ENCODE data around the gene NEMP2.
"Not testable (repeated sequence)": the region's sequence is repeated elsewhere in the genome, so short reads cannot be mapped to it uniquely, and the experiment has no call there.

The NEMP2 gene

GRCh38 chr2:190526105-190526750 is 8.3 kb downstream of the NEMP2 start:
- no peak for DNase-seq (ENCODE audit: low spot score)

GRCh38 chr2:190524928-190525327 is 9.6 kb downstream of the NEMP2 start:
- no peak for DNase-seq (ENCODE audit: low spot score)

DNA sequence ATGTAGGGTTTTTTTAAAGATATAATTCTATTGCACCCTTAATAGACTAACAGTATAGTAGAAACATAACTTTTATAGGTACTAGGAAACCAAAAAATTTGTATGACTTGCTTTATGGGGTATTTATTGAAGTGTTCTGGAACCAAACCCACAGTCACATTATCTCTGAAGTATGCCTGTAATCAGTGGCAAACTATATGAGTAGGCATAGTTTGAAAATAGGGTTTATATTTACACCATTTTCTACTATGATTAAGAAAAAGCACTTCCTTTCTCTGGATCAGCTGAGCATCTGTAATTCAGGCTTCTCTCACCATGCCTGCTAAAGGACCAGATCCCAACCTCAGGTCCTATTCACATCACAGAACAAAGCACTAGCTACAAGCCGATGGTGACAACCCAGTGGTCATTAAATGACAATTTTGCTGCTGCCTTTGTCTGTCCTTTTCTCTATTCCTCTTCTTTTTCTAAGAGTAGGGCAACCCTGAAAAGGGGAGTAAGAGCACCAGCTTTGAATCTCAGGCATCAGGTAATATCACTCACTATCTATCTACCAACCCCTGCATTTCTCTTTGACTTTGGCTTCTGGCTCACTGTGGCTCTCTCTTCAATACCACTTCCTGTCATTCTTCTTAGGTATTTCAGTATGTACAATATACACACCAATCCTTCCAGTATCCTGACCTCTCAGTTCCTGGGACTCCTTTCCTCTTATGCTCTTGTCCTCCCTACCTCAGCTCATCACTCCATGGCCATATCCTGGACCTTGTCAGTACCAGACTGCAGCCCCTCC is 14.4 kb downstream of the NEMP2 start:
- DNase-seq (ENCODE audit: low spot score): no peak

DNA sequence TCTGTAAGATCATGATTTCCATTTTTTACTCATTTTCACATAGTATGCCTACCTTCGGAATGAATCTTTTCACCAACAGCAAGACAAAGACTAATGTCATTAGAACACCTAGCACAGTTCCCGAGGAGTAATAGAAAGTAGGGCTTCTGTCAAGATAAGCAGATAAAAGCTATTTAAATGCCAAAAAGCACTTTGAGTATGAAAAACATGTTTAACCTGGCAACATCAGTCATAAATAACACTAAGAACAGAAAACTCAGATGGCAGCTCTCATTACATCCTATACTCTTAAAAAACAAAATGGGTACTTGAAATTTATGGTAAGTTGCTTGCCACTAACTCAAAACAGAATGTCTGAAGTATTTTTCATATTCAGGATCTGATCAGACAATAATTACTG is 17.1 kb downstream of the NEMP2 start:
- DNase-seq (ENCODE audit: low spot score): no peak

DNA sequence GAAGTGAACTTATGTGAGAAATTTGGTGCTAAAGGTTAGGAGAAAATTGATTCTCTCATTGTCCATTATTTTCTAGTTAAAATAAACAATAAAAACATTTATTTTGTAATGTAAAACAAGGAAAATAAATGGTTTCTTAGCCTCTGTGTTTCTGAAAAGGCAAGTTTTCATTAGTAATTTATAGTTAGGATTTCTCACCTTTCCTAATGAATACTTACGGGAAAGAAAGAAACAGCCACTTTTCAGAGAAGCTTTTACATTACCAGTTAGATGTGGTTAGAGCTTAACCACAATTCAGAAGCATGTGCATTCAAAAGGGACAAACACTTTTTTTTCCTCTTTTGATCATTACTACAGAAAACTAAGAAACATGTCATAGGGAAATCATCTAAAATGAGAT is 18.8 kb downstream of the NEMP2 start:
- DNase-seq (ENCODE audit: low spot score): no peak

- no peak for DNase-seq (ENCODE audit: low spot score)
These were observed 19.8 kb downstream of the NEMP2 start for GRCh38 chr2:190514676-190515075.

GRCh38 chr2:190513877-190514276 is 20.6 kb downstream of the NEMP2 start:
- DNase-seq (ENCODE audit: low spot score): no peak

DNA sequence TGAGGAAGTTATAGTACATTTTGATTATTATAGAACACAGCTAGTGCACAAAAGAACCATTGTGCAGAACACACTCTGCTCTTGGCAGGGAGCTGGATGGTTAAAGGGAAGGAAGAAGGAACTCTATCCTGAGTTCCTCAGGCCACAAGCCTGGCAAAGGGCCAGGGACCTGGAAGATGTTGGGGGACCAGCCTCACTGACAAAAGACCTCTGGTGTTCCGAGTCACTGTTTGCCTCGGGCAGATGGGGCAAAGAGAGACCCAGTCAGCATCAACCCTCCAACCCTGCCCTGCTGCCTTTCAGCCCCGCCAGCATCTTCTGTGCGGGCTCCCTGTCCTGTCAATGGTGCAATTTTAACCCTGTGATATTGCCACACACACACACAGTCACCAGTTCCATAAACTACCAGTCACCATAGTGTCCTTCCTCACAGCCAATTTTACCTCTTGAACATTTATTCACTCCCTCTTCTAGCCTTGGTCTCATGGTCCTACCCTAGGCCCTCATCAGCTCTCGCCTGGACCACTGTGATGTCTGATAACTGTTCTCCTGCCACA is 21.9 kb downstream of the NEMP2 start:
- DNase-seq (ENCODE audit: low spot score): no peak

- no peak for DNase-seq (ENCODE audit: low spot score)
These were observed 23.4 kb downstream of the NEMP2 start for GRCh38 chr2:190511104-190511503.

DNA sequence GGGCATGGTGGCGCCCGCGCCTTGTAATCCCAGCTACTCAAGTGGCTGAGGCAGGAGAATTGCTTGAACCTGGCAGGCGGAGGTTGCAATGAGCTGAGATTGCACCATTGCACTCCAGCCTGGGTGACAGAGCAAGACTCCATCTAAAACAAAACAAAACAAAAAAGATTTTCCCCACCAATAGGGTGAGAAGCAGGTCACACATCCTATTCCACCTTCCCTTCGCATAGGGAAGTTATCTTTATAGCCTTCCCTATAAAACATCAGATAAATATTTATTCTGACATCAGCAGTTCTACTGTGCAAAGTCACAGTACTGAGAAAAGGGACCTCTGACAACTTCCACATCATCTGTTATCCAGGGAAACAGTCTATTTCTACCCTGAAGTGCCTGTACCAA is 24.6 kb downstream of the NEMP2 start:
- not testable (repeated sequence) for DNase-seq (ENCODE audit: low spot score)

GRCh38 chr2:190507135-190507534 is 27.4 kb downstream of the NEMP2 start:
- DNase-seq (ENCODE audit: low spot score): no peak

DNA sequence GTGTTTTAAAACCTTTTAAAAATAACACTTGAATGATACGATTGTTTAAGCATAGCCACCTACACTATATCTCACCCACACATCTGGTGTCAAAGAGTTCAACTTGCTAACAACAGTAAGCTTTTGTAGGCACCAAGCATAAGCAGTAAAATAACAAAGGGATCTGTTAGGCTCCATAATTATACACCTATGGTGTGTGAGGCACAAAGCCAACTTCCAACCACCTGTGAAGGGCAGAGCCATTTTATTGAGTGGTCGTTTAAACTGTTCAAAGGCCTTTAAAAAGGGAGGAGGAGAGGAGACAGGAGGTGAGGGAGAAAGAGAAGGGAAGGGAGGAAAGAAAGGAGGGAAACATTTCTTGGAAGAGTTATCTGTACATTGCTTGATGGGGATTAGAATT is 27.9 kb downstream of the NEMP2 start:
- DNase-seq (ENCODE audit: low spot score): no peak

DNA sequence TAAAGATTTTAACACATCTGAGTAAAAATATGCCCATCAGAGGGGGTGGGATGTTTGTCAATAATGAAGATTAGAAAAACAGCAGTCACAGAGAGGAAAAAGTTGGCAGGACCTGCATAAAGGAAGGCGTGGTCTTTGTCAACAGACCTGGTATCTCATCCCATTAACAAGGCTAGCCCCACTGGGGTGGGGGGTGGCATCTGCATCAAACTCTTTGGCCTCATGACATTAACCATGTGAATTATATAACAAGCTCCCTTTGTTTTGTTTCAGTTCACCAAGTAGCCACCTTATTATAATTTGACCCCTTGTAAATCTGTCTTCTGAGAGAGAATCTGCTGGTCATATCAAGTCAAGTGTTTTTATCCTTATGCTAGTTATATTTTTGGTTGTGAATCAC is 28.8 kb downstream of the NEMP2 start:
- DNase-seq (ENCODE audit: low spot score): no peak

DNA sequence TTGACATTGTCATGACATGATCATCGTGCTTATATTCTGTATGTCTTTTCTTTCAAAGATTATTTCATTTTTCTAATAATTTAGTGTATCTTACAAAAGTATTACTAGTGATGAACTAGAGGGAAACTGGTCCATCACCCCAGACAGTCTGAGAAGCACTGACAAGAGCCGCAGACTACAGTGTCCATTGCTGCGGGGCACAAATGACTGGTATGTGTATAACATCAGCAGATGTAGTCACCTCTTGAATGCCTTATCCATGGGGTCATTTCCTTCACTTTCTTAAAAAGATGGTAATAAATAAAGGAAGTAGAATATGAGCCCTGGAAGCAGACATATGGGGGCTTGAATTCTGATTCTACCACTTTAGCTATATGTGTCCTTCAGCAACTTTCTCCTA is 29.6 kb downstream of the NEMP2 start:
- no peak for DNase-seq (ENCODE audit: low spot score)

- no peak for DNase-seq (ENCODE audit: low spot score)
These were observed 31.4 kb downstream of the NEMP2 start for GRCh38 chr2:190503088-190503487.

DNA sequence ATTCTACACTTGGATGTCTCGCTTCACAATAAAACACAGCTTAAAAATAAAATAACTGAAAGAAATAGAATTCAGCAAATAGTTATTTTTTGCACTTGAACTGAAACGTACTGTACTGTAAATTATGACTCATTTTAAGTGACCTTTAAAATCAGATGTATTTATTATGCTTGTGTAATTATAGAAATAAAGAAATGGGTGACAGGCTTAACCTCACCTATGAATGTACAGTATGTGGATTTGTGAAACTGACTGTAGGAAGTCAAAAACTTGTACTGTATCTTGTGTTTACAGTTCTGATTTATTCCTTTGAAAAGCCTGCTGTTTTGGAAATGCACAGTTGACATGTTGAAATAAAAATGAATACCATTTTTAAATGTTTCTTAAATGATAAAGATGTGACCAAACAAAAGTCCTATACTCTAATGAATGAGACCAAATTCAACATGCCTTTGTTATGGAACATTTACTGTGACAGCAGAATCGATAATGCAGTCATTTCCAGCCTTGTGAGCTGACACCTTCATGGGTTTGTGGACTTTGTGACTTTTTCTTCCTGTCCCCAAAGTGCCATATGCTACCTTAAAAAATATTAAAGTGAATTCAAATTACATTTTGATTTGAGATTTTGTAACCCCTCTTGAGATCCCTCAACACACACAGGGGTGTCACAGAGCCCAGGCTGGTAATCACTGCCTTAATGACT is 32.7 kb downstream of the NEMP2 start:
- DNase-seq (ENCODE audit: low spot score): no peak

- DNase-seq (ENCODE audit: low spot score): no peak
These were observed 33.3 kb downstream of the NEMP2 start for GRCh38 chr2:190501231-190501630.

- DNase-seq (ENCODE audit: low spot score): peak; percentile 32
These were observed 34.4 kb downstream of the NEMP2 start for GRCh38 chr2:190500054-190500502.

DNA sequence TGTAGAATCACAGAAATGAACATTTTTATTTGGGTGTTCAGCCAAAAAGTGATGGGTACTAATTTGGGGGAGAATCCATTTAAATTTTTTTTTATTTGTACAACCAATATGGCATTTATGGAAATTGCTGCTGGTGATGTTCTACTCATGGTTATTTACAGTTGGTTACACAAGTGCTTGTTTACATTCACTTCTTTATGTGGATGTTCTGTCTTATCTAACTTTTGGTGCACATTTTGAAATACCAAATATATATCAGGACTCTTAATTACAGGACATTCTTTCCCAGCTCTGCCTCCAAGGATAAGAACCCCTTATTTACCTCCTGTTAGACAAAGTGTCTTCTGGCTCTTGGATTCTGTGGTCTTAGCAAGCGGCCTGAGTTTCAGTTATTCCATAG is 35.2 kb downstream of the NEMP2 start:
- DNase-seq (ENCODE audit: low spot score): no peak

- no peak for DNase-seq (ENCODE audit: low spot score)
These were observed 37.1 kb downstream of the NEMP2 start for GRCh38 chr2:190497428-190497827.

DNA sequence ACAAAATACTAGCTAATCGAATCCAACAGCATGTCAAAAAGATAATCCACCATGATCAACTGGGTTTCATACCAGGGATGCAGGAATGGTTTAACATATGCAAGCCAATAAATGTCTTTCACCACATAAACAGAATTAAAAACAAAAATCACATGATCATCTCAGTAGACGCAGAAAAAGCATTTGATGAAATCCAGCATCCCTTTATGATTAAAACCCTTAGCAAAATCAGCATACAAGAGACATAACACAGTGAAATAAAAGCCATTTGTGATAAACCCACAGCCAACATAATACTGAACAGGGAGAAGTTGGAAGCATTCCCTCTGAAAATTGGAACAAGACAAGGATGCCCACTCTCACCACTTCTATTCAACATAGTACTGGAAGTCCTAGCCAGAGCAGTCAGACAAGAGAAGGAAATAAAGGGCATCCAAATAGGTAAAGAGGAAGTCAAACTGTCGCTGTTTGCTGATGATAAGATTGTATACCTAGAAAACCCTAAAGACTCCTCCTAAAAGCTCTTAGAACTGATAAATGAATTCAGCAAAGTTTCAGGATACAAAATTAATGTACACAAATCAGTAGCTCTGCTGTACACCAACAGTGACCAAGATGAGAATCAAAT is 39.8 kb downstream of the NEMP2 start:
- DNase-seq (ENCODE audit: low spot score): not testable (repeated sequence)

DNA sequence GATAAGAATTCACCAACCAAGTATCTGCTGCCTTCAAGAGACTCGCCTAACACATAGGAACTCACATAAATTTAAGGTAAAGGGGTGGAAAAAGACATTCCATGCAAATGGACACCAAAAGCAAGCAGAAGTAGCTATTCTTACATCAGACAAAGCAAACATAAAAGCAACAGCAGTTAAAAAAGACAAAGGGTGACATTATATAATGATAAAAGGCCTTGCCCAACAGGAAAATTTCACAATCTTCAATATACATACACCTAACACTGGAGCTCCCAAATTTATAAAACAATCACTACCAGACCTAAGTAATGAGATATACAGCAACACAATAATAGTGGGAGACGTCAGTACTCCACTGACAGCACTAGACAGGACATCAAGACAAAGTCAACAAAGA is 41.4 kb downstream of the NEMP2 start:
- no peak for DNase-seq (ENCODE audit: low spot score)

All from HuH-7 (cell line).